CD4-positive, alpha-beta T cell treated with Interleukin-4 for 4 hours (primary cell): ENCODE data around the gene GPR152.
"Not testable (repeated sequence)": the region's sequence is repeated elsewhere in the genome, so short reads cannot be mapped to it uniquely, and the experiment has no call there.

Source experiments
- DNase-seq: peaks from one replicate; pipeline ENCODE4 v3.0.0-alpha.2; 2020

Gene GPR152

GRCh38 chr11:67406969-67407687 is 45.4 kb downstream of the GPR152 start:
- DNase-seq, result no peak

GRCh38 chr11:67406420-67406968 is 46.0 kb downstream of the GPR152 start:
- no peak for DNase-seq

DNA sequence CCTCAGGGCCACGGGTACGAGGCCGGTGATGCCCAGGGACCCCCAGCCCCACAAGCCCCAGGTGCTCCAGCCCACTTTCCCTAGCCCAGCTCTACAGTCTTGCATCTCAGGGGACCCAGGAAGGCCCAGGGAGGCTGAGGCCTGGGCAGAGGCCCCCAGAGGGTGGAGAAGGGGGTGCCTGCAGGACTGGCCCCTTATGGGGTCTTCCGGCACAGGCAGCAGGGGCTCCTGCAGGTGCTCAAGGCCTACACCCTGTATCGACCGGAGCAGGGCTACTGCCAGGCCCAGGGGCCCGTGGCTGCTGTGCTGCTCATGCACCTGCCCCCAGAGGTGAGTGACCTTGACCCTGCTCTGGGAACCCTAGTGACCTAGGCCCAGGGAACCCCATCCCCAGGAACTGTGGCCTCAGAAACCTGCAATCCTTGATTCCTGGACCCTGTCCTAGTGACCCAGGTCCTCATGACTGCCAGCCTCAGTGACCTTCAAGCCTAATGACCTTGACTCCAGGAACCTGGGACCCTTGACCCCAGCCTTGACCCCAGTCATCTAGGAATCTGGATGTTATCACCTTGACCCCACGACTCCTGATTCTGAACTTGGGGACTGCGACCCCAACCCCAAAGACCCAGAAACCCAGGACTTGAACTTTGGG is 46.7 kb downstream of the GPR152 start:
- no peak for DNase-seq

DNA sequence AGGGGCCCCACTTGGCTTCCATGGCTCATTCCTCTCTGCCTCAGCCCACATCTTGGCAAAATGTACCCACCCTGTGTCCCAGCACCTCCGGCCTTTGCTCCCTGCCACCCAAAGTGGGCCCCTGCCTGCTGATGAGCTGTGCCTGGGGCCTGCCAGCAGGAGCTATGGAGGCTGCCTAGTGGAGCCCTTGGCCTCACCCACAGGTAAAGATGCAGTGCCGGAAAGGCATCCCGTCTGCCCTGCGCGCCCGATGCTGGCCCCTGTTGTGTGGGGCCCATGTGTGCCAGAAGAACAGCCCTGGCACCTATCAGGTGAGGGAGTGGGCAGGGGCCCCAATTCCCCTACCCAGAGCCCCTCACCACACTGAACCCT is 47.3 kb downstream of the GPR152 start:
- DNase-seq, result no peak

DNA sequence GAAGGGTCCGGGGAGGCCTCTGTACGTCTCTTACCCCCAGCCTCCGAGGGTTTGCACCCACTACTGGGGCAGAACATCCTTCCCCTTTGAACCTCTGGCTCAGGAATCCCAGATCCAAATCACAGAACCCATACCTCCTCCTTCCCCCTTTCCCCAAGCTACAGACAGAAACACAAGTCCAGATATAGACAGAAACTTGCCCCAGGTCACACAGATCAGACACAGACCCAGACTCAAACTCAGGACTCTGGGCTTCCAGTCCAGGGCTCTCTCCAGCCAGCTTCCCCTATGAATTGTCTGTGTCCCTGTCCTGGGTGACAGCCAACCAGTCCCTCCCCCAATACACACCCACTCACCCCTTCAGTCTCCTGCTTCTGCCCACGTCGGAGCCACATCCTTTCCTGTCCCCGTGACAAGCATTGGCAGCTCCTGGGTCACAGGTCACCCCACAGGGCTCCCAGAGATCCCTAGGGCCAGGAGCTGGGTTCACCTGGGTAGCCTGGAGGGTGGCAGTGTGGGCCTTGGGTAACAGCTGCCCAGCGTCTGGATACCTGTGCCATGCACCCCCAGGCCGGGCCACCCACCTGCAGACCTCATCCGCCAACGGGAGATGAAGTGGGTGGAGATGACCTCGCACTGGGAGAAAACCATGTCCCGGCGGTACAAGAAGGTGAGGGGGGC is 47.9 kb downstream of the GPR152 start:
- DNase-seq, result peak; percentile 60

- not testable (repeated sequence) for DNase-seq
Measured at GRCh38 chr11:67403085-67403484, 49.4 kb downstream of the GPR152 start.

- not testable (repeated sequence) for DNase-seq
Measured at GRCh38 chr11:67402192-67402839, 50.2 kb downstream of the GPR152 start.

- DNase-seq, result peak; percentile 86
Measured at GRCh38 chr11:67401495-67402191, 50.9 kb downstream of the GPR152 start, which contains the start of gene PPP1CA. Gene PPP1CA (minus strand): TSS chr11:67401858. CDS start chr11:67401782, 76 bp downstream.
